Body of pancreas (tissue), 4 donors: ENCODE measurements around the gene FAM228B. TPM values are rescaled to one million over a fixed set of nuclear protein-coding genes. Genes with fewer than 3 reads are reported as not detected.
"Not testable (repeated sequence)": the region's sequence is repeated elsewhere in the genome, so short reads cannot be mapped to it uniquely, and the experiment has no call there.

Experiments used
- ATAC-seq: fragments of 150-250 bp; one replicate; pipeline ENCODE4 v1.9.1; 2016
- DNase-seq, 4 donors: peaks; one replicate each; pipeline ENCODE4 v3.0.0-alpha.2; 2019
- H3K27ac ChIP-seq, 4 donors: fragments of 200-600 bp; sonication (generic); 1 replicate in 3 of 4; 2 replicates in 1 of 4; pipeline versions ENCODE4 v1.5.1 to v1.6.1; 2016 to 2019; ENCODE audit warnings: mild to moderate bottlenecking in 1 of 4, mixed read lengths in 1 of 4, moderate library complexity in 1 of 4
- H3K27me3 ChIP-seq, 2 donors: fragments of 200-600 bp; sonication (generic); one replicate each; pipeline ENCODE4 v1.6.0; 2016; ENCODE audit warnings: mild to moderate bottlenecking in 1 of 2
- H3K36me3 ChIP-seq, 2 donors: fragments of 200-600 bp; sonication (generic); replicated peaks in 1 of 2; 2 replicates each; pipeline ENCODE4 v1.5.1; 2016; ENCODE audit warnings: low read depth in 2 of 2; ENCODE audit not compliant: insufficient read depth in 1 of 2
- H3K4me1 ChIP-seq: fragments of 200-600 bp; sonication (generic); one replicate; pipeline ENCODE4 v1.6.0; 2016
- H3K4me3 ChIP-seq, 2 donors: fragments of 200-600 bp; sonication (generic); 1 replicate in 1 of 2; 2 replicates in 1 of 2; pipeline ENCODE4 v1.5.1; 2016 to 2019
- H3K9me3 ChIP-seq, 3 donors: fragments of 200-600 bp; sonication (generic); 1 replicate in 2 of 3; 2 replicates in 1 of 3; pipeline ENCODE4 v1.5.1; 2016
- CTCF ChIP-seq, 7 experiments: fragments of 450-650 bp in 4 of 7; fragments of 200-600 bp in 3 of 7; sonication (generic) in 3 of 7; IDR thresholded peaks; one replicate each; pipeline ENCODE4 v1.5.1; 2016 to 2019; ENCODE audit warnings: antibody characterized with exemption in 7 of 7
- POLR2A ChIP-seq, 3 donors: fragments of 450-650 bp; IDR thresholded peaks; one replicate each; pipeline ENCODE4 v1.6.1; 2016; ENCODE audit warnings: antibody characterized with exemption in 3 of 3, mild to moderate bottlenecking in 2 of 3
- WGBS, 2 donors: methylation state at CpG; one replicate each; pipeline ENCODE4 v1.1.5; 2017; 5-methylcytosine and 5-hydroxymethylcytosine counted together
- intact Hi-C: fragments of 100-400 bp; cut with DNase I; formaldehyde crosslinking; loops from one replicate; pipeline ENCODE4 v1.15.1; 2023
- total RNA-seq, 2 donors: library from RNA; depleted of rRNA; stranded (reverse); fragments of >200 nt; gene quantifications; one replicate each; pipeline ENCODE4 v1.1.0, GENCODE V29; 2016

FAM228B gene
- total RNA-seq, 2 donors from 2014 or later: 6.5 to 56.7 TPM

GRCh38 chr2:24191156-24191555 is 67.9 kb downstream of the FAM228B start:
- no peak for ATAC-seq

GRCh38 chr2:24191848-24192247 is 68.6 kb downstream of the FAM228B start:
- no peaks in the 10 kb centered on the region for H3K36me3 ChIP-seq
- no peaks in the 10 kb centered on the region for H3K4me1 ChIP-seq
- TF ChIP-seq CTCF (IDR thresholded peaks at IDR 0.05) (no peak), POLR2A (IDR thresholded peaks at IDR 0.05) (no peak)
- no peak for ATAC-seq
- intact Hi-C loops: no loop called here
- no peaks in the 10 kb centered on the region for H3K9me3 ChIP-seq
- H3K27me3 ChIP-seq: no peaks in the 10 kb centered on the region
- DNase-seq: no peak
- WGBS, 2 donors: 54 to 61% methylated on average over 5 of the region's 5 CpGs
- no peak overlapping the region for H3K27ac ChIP-seq
- no peak overlapping the region for H3K4me3 ChIP-seq

More at GRCh38 chr2:24191156-24191555, 67.9 kb downstream of the FAM228B start:
- Histone ChIP-seq H3K36me3 (no peaks in the 10 kb centered on the region), H3K4me3 (no peak overlapping the region), H3K27ac (no peak overlapping the region), H3K9me3 (no peaks in the 10 kb centered on the region), H3K27me3 (no peaks in the 10 kb centered on the region), H3K4me1 (no peaks in the 10 kb centered on the region)
- intact Hi-C loops: no loop called here
- no peak for DNase-seq
- WGBS, 2 donors: 73 to 82% methylated on average over 7 to 9 of the region's 9 CpGs
- TF ChIP-seq POLR2A (IDR thresholded peaks at IDR 0.05) (no peak), CTCF (IDR thresholded peaks at IDR 0.05) (no peak)

GRCh38 chr2:24197213-24197612 is 73.9 kb downstream of the FAM228B start:
- intact Hi-C loops: not testable (repeated sequence)
- WGBS, 2 donors: 79 to 85% methylated on average over 1 of the region's 1 CpG

GRCh38 chr2:24199968-24200590 is 76.8 kb downstream of the FAM228B start:
- no peak overlapping the region for H3K4me3 ChIP-seq
- H3K9me3 ChIP-seq: no peaks in the 10 kb centered on the region
- no peaks in the 10 kb centered on the region for H3K4me1 ChIP-seq
- ATAC-seq (no peak), DNase-seq (no peak)
- H3K27ac ChIP-seq: no peak overlapping the region
- 77 to 81% methylated on average over 12 of the region's 12 CpGs for WGBS, 2 donors
- intact Hi-C loops: no loop called here
- H3K36me3 ChIP-seq: peaks cover 15 to 17% of the 10 kb centered on the region in 2 donors
- H3K27me3 ChIP-seq: no peaks in the 10 kb centered on the region
- TF ChIP-seq CTCF (IDR thresholded peaks at IDR 0.05) (no peak), POLR2A (IDR thresholded peaks at IDR 0.05) (no peak)

More at GRCh38 chr2:24197213-24197612, 73.9 kb downstream of the FAM228B start:
- not testable (repeated sequence) for DNase-seq, ATAC-seq, H3K36me3 ChIP-seq, H3K9me3 ChIP-seq, H3K27ac ChIP-seq, H3K27me3 ChIP-seq, H3K4me1 ChIP-seq, H3K4me3 ChIP-seq

DNA sequence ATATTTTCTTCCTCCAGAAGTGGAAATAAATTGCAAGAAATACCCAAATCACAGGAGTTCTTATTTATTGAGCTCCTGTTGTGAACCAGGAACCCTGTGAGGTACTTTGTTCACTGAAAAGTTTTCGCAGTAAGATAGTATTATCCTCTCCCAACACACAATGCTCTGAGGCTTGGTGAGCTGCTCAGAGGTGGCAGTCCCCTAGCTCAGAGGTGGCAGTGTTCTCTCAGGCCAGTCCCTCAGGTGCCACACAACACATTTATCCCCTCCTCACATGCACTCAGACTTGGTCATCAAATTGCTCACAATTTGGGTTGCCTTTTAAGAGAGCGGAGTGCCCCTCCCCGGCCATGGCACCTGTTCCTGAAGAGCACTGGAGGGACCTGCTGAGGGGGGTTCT is 77.5 kb downstream of the FAM228B start:
- Histone ChIP-seq H3K27ac (no peak overlapping the region), H3K27me3 (no peaks in the 10 kb centered on the region), H3K4me3 (no peak overlapping the region), H3K9me3 (no peaks in the 10 kb centered on the region), H3K36me3 (peaks cover 15 to 23% of the 10 kb centered on the region in 2 donors), H3K4me1 (no peaks in the 10 kb centered on the region)
- TF ChIP-seq POLR2A (IDR thresholded peaks at IDR 0.05) (no peak), CTCF (IDR thresholded peaks at IDR 0.05) (no peak)
- ATAC-seq: no peak
- DNase-seq: no peak
- WGBS, 2 donors: 94 to 98% methylated on average over 3 of the region's 3 CpGs
- intact Hi-C loops: no loop called here
